Loucy (cell line): ENCODE results near the gene GNB5.

Experiments
- H2AFZ ChIP-seq: fragments of 200-600 bp; sonication (generic); 2 replicates; pipeline ENCODE4 v1.6.0; 2016; ENCODE audit warnings: antibody characterized with exemption, mild to moderate bottlenecking, low read length, moderate library complexity
- H3F3A ChIP-seq: fragments of 200-600 bp; 2 replicates; pipeline ENCODE4 v1.6.0; 2016; ENCODE audit warnings: antibody characterized with exemption, low read depth, mild to moderate bottlenecking
- H3K27me3 ChIP-seq: fragments of 200-600 bp; sonication (generic); 2 replicates; pipeline ENCODE4 v1.6.1; 2014; ENCODE audit warnings: low read length, mild to moderate bottlenecking; ENCODE audit not compliant: insufficient read depth, poor library complexity, severe bottlenecking
- H3K36me3 ChIP-seq: fragments of 200-600 bp; sonication (generic); 2 replicates; pipeline ENCODE4 v1.6.1; 2016; ENCODE audit warnings: low read length; ENCODE audit not compliant: insufficient read depth
- H3K4me1 ChIP-seq: fragments of 200-600 bp; sonication (generic); 2 replicates; pipeline ENCODE4 v1.5.1; 2014; ENCODE audit warnings: low read length, mild to moderate bottlenecking; ENCODE audit not compliant: insufficient read depth, poor library complexity, severe bottlenecking
- H3K4me2 ChIP-seq: fragments of 200-600 bp; sonication (generic); 2 replicates; pipeline ENCODE4 v1.6.0; 2014; ENCODE audit warnings: antibody characterized with exemption, low read length, low read depth, mild to moderate bottlenecking; ENCODE audit not compliant: poor library complexity, severe bottlenecking
- H3K4me3 ChIP-seq: fragments of 200-600 bp; sonication (generic); 2 replicates; pipeline ENCODE4 v1.5.1; 2014; ENCODE audit warnings: low read length, mild to moderate bottlenecking, mixed read lengths; ENCODE audit not compliant: poor library complexity, severe bottlenecking
- H3K79me2 ChIP-seq: fragments of 200-600 bp; sonication (generic); 2 replicates; pipeline ENCODE4 v1.6.1; 2014; ENCODE audit warnings: low read length; ENCODE audit not compliant: insufficient read depth
- H3K9ac ChIP-seq: fragments of 200-600 bp; sonication (generic); 2 replicates; pipeline ENCODE4 v1.6.0; 2014; ENCODE audit warnings: mild to moderate bottlenecking, low read depth, low read length, moderate library complexity; ENCODE audit not compliant: poor library complexity, severe bottlenecking
- H3K9me2 ChIP-seq: fragments of 200-600 bp; sonication (generic); replicated peaks from 2 replicates; pipeline ENCODE4 v1.6.1; 2016; ENCODE audit warnings: low read depth, low read length, mixed read lengths
- H3K9me3 ChIP-seq: fragments of 200-600 bp; sonication (generic); 2 replicates; pipeline ENCODE4 v1.6.1; 2014; ENCODE audit warnings: mild to moderate bottlenecking, antibody characterized with exemption, low read length, low read depth; ENCODE audit not compliant: insufficient read depth
- H4K20me1 ChIP-seq: fragments of 200-600 bp; sonication (generic); 2 replicates; pipeline ENCODE4 v1.6.0; 2014; ENCODE audit warnings: antibody characterized with exemption, low read length, mild to moderate bottlenecking; ENCODE audit not compliant: insufficient read depth, poor library complexity, severe bottlenecking
- CTCF ChIP-seq: fragments of 200-600 bp; sonication (generic); conservative IDR thresholded peaks from 2 replicates; pipeline ENCODE4 v1.5.1; 2014; ENCODE audit warnings: mild to moderate bottlenecking, antibody characterized with exemption, low read length
- EZH2phosphoT487 ChIP-seq: fragments of 200-600 bp; IDR thresholded peaks from 2 replicates; pipeline ENCODE4 v1.6.1; 2018; ENCODE audit warnings: antibody characterized with exemption, mild to moderate bottlenecking, moderate library complexity, borderline replicate concordance

Gene GNB5

GRCh38 chr15:52132066-52132465 is 59.1 kb downstream of the GNB5 start:
- no peaks in the 10 kb centered on the region for H3K27me3 ChIP-seq
- H3K36me3 ChIP-seq, result peaks cover 37% of the 10 kb centered on the region; the same call in 1 of the 2 replicates
- no peak overlapping the region for H2AFZ ChIP-seq
- no peaks in the 10 kb centered on the region for H3K79me2 ChIP-seq
- H3K4me3 ChIP-seq, result no peak overlapping the region
- no peaks in the 10 kb centered on the region for H3K9me2 ChIP-seq
- no peaks in the 10 kb centered on the region for H4K20me1 ChIP-seq
- H3K9me3 ChIP-seq, result no peaks in the 10 kb centered on the region
- no peak overlapping the region for H3K9ac ChIP-seq
- H3F3A ChIP-seq, result no peaks in the 10 kb centered on the region
- no peak for TF ChIP-seq CTCF
- no peak for TF ChIP-seq EZH2phosphoT487
- H3K4me2 ChIP-seq, result no peak overlapping the region
- H3K4me1 ChIP-seq, result peaks cover 7% of the 10 kb centered on the region

- Histone ChIP-seq H3K9me2 (no peaks in the 10 kb centered on the region), H3K9me3 (no peaks in the 10 kb centered on the region), H3K4me3 (no peak overlapping the region), H3F3A (no peaks in the 10 kb centered on the region), H3K27me3 (no peaks in the 10 kb centered on the region), H3K36me3 (peaks cover 28% of the 10 kb centered on the region; the same call in 1 of the 2 replicates), H3K4me1 (no peaks in the 10 kb centered on the region), H3K79me2 (no peaks in the 10 kb centered on the region), H4K20me1 (no peaks in the 10 kb centered on the region), H3K9ac (no peak overlapping the region), H2AFZ (no peak overlapping the region), H3K4me2 (no peak overlapping the region)
- TF ChIP-seq EZH2phosphoT487, result no peak
- no peak for TF ChIP-seq CTCF
These were observed 62.6 kb downstream of the GNB5 start for GRCh38 chr15:52128568-52128967.

GRCh38 chr15:52124270-52124880 is 66.8 kb downstream of the GNB5 start:
- no peak overlapping the region for H2AFZ ChIP-seq
- H3K4me2 ChIP-seq, result no peak overlapping the region
- H3K27me3 ChIP-seq, result no peaks in the 10 kb centered on the region
- TF ChIP-seq CTCF (no peak), EZH2phosphoT487 (no peak)
- no peaks in the 10 kb centered on the region for H3F3A ChIP-seq
- H3K79me2 ChIP-seq, result no peaks in the 10 kb centered on the region
- H4K20me1 ChIP-seq, result no peaks in the 10 kb centered on the region
- no peaks in the 10 kb centered on the region for H3K4me1 ChIP-seq
- no peaks in the 10 kb centered on the region for H3K9me2 ChIP-seq
- H3K9me3 ChIP-seq, result no peaks in the 10 kb centered on the region
- H3K36me3 ChIP-seq, result peaks cover 7% of the 10 kb centered on the region; the same call in 1 of the 2 replicates
- H3K9ac ChIP-seq, result no peak overlapping the region
- no peak overlapping the region for H3K4me3 ChIP-seq
